Cardiac fibroblast (primary cell): ENCODE results near the gene PRKCH.

Source experiments
- DNase-seq, 2 donors: peaks; one replicate each; pipeline versions ENCODE4 v3.0.0 to v3.0.0-alpha.2; 2010; ENCODE audit warnings: low read depth in 2 of 2
- H3K4me3 ChIP-seq, 2 donors: replicated peaks in 1 of 2; 1 replicate in 1 of 2; 2 replicates in 1 of 2; pipeline ENCODE4 v1.5.1; 2011; ENCODE audit warnings: low read depth in 2 of 2, low read length in 2 of 2, mild to moderate bottlenecking in 2 of 2, moderate library complexity in 1 of 2
- CTCF ChIP-seq: IDR thresholded peaks from one replicate; pipeline ENCODE4 v1.5.1; 2011; ENCODE audit warnings: low read depth, mild to moderate bottlenecking, low read length, inconsistent platforms

The PRKCH gene

GRCh38 chr14:61392297-61392696 lies 70.9 kb downstream of the PRKCH start:
- TF ChIP-seq CTCF = no peak
- no peak for DNase-seq
- no peak overlapping the region for H3K4me3 ChIP-seq

DNA sequence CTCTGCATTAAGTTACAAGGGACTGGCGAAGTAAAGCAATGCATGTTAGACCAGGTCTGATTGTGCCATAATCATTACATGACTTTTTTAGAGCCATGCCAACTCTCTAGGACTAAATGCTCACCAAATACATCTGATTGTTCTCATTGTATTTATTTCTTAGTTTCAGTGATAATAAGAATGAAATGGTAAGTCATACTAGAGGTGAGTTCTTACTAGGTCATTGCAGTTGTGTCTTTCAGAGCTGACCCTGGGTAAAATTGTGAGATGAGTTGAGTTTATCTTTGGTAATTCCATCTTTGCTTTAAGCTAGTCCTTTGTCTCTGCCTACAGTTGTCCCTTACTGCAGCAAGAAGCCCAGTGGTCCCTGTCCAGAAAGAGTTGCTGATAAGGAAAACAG lies 73.2 kb downstream of the PRKCH start:
- DNase-seq = no peak
- no peak overlapping the region for H3K4me3 ChIP-seq
- TF ChIP-seq CTCF = no peak

DNA sequence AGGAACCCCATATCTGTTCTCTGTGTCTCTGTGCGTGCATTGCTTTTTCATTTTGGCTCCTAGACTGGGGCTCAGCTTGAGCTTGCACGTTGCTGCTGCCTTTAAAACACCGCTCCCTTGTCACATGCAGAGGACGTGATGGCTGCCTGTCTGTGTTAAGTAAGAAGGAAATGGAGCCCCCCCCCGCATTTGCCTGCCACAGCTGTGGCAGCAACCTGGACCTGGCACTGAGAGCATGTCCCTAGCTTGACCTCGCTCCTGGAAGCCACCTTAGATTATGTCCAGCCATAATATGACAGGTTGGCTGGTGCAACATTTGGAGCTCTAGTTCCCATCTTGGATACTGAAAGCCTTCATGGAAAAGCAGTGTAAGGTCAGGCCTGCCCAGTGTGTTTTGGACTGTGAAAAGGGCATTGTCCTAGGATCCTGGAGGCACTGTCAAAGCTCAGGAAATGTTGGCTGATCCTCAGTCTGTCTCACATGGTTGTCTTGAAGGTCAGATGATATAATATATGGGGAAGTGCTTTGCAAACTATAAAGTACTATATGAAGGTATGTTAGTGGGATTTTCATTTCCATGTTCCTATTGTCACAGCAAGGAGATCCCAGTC lies 73.8 kb downstream of the PRKCH start:
- no peak overlapping the region for H3K4me3 ChIP-seq
- no peak for DNase-seq
- TF ChIP-seq CTCF = no peak

DNA sequence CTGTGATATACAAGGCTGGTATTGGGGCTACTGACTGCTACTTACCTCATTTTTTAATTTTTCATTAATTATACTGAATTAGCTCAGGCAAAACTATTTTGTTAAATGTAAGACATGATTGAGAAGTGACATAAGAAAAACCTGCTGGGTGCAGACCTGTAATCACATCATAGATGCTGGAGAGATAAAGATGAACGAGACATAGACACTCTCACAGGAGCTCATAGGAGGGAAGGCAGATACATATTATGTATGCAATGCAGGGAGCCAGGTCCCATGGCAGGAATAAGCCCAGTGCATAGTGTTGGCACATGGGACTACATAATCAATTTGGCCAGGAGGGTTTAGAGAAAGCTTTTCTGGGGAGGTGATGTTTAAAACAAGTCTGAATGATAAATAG lies 74.9 kb downstream of the PRKCH start:
- DNase-seq = no peak
- no peak for TF ChIP-seq CTCF
- H3K4me3 ChIP-seq = no peak overlapping the region

- TF ChIP-seq CTCF = no peak
- H3K4me3 ChIP-seq = no peak overlapping the region
These were observed 75.3 kb downstream of the PRKCH start for GRCh38 chr14:61396694-61397093.

GRCh38 chr14:61397615-61398014 lies 76.2 kb downstream of the PRKCH start:
- no peak for DNase-seq
- no peak overlapping the region for H3K4me3 ChIP-seq
- TF ChIP-seq CTCF = no peak

More at GRCh38 chr14:61396694-61397093, 75.3 kb downstream of the PRKCH start:
- DNase-seq = no peak

DNA sequence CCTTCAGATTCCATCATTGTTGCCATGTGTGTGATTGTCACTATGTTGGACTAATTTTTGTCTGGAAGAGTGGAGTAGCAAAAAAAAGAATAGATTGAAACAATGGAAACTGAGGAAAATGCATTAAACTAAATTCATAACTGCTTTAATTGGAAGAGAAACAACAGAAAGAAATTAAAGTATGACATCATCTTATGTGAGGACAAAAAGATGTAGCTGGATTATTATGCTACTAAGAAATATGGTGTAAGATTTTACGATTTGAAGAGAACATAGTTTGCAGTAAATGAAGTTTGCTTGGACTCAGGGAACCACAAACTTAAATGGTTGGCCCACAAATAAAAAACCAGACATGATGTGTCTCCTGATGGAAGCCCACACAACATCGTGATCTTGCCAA lies 76.8 kb downstream of the PRKCH start:
- no peak for DNase-seq
- no peak for TF ChIP-seq CTCF
- H3K4me3 ChIP-seq = no peak overlapping the region
